ENCODE data around the gene MAOB. TPM values are rescaled to one million over a fixed set of nuclear protein-coding genes. Genes with fewer than 3 reads are reported as not detected.

The MAOB gene
- total and polyA plus RNA-seq, 10 of the 15 experiments (the other 5 are each of a cell fraction or from before 2014, with no cell fraction given): 0.21 TPM; not detected in 9

GRCh38 chrX:43835559-43835958 lies 46.7 kb downstream of the MAOB start:
- Histone ChIP-seq H4K20me1 (ENCODE audit: control insufficient read depth, insufficient read depth) (no peaks in the 10 kb centered on the region), H3K4me3 (no peak overlapping the region), H3K27me3 (replicated peaks in 1 of 2; ENCODE audit: control insufficient read depth in 2 of 2, insufficient read depth in 2 of 2, low read length in 1 of 2) (no peaks in the 10 kb centered on the region), H3K9ac (ENCODE audit: control insufficient read depth, insufficient read depth, low read length) (no peak overlapping the region), H3K9me3 (replicated peaks; ENCODE audit: control insufficient read depth, insufficient read depth, low read length) (no peaks in the 10 kb centered on the region), H2AFZ (ENCODE audit: control insufficient read depth, low read depth, low read length) (no peak overlapping the region), H3K4me1 (ENCODE audit: control insufficient read depth, insufficient read depth, low read length) (no peaks in the 10 kb centered on the region), H3K27ac (ENCODE audit: control insufficient read depth, insufficient read depth) (no peak overlapping the region), H3K4me2 (ENCODE audit: control insufficient read depth, insufficient read depth) (no peak overlapping the region), H3K36me3 (ENCODE audit: control insufficient read depth in 2 of 2, insufficient read depth in 2 of 2, low read length in 1 of 2) (no peaks in the 10 kb centered on the region), H3K79me2 (ENCODE audit: control insufficient read depth, insufficient read depth, low read length) (no peaks in the 10 kb centered on the region)
- in situ Hi-C loops (cut with MboI) (no loop called here), intact Hi-C loops (cut with micrococcal nuclease; ENCODE audit: unreplicated experiment) (loop anchor here (5.0 kb wide), 1 partner anchor 407 kb away; no protein-coding TSS in a partner anchor)
- BruUV-seq (replicated peaks): no TSS peak
- WGBS (ENCODE audit: insufficient coverage, insufficient replicate concordance, low lambda C conversion rate, missing lambda C conversion rate): 14% methylated on average over 1 of the region's 1 CpG
- POLR2A ChIA-PET: no interaction called here
- CTCF ChIA-PET: interaction anchor here (0.8 to 3.5 kb wide), 6 partner anchors 10 to 1352 kb away, joined by 3 to 22 read pairs (median 4); no protein-coding TSS in a partner anchor
- ATAC-seq (no peak), FAIRE-seq (no peak), DNase-seq (ENCODE audit: low read depth, low spot score) (no peak)
- TF ChIP-seq RELB (IDR thresholded peaks at IDR 0.05; ENCODE audit: low read depth) (no peak), PBX3 (IDR thresholded peaks at IDR 0.05; ENCODE audit: insufficient replicate concordance, low read depth, low read length) (no peak), MLLT1 (IDR thresholded peaks at IDR 0.05) (no peak), CBX5 (IDR thresholded peaks at IDR 0.05; ENCODE audit: low read depth) (no peak), KLF5 (IDR thresholded peaks at IDR 0.05; ENCODE audit: partially characterized antibody) (no peak)
- SMC1A ChIA-PET (ENCODE audit: uncharacterized antibody, unreplicated experiment): interaction anchor here (1.1 kb wide), 2 partner anchors 71 to 409 kb away, joined by 3 to 10 read pairs; no protein-coding TSS in a partner anchor
- RAD21 ChIA-PET (ENCODE audit: unreplicated experiment): interaction anchor here (0.9 to 1.2 kb wide), 2 partner anchors 12 to 407 kb away, joined by 3 to 5 read pairs; no protein-coding TSS in a partner anchor
